Keratinocyte (primary cell): ENCODE results near the gene CFAP20DC.

Source experiments
- CTCF ChIP-seq, 3 experiments: IDR thresholded peaks in 1 of 3; conservative IDR thresholded peaks in 1 of 3; optimal IDR thresholded peaks in 1 of 3; 2 replicates in 2 of 3; 3 replicates in 1 of 3; pipeline versions ENCODE3 to v1.5.1; 2011; ENCODE audit warnings: low read length in 3 of 3, mild to moderate bottlenecking in 3 of 3, moderate library complexity in 2 of 3, control low read depth in 1 of 3, inconsistent platforms in 1 of 3; ENCODE audit not compliant: insufficient read depth in 2 of 3; ENCODE audit errors: extremely low read depth in 1 of 3
- EZH2 ChIP-seq: IDR thresholded peaks from one replicate; pipeline ENCODE4 v1.6.1; 2012; ENCODE audit warnings: inconsistent platforms, mild to moderate bottlenecking, low read length, moderate library complexity

- TF ChIP-seq CTCF (optimal IDR thresholded peaks at IDR 0.05 in 1 of 3, IDR thresholded peaks at IDR 0.05 in 1 of 3, conservative IDR thresholded peaks at IDR 0.05 in 1 of 3; ENCODE audit: extremely low read depth in 1 of 3, insufficient read depth in 2 of 3, low read length in 3 of 3) (no peak), EZH2 (no peak)
Observed at GRCh38 chr3:58848826-58849225, 201.0 kb downstream of the CFAP20DC start.
